Measurements from ENCODE around the gene CDCA7L.

GRCh38 chr7:21867816-21868575 is 77.7 kb downstream of the CDCA7L start:
- TF ChIP-seq, protein P1, sequence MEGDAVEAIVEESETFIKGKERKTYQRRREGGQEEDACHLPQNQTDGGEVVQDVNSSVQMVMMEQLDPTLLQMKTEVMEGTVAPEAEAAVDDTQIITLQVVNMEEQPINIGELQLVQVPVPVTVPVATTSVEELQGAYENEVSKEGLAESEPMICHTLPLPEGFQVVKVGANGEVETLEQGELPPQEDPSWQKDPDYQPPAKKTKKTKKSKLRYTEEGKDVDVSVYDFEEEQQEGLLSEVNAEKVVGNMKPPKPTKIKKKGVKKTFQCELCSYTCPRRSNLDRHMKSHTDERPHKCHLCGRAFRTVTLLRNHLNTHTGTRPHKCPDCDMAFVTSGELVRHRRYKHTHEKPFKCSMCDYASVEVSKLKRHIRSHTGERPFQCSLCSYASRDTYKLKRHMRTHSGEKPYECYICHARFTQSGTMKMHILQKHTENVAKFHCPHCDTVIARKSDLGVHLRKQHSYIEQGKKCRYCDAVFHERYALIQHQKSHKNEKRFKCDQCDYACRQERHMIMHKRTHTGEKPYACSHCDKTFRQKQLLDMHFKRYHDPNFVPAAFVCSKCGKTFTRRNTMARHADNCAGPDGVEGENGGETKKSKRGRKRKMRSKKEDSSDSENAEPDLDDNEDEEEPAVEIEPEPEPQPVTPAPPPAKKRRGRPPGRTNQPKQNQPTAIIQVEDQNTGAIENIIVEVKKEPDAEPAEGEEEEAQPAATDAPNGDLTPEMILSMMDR (conservative IDR thresholded peaks at IDR 0.05; ENCODE audit: low read depth, low read length), result no peak
- no peak for TF ChIP-seq EZH2 (IDR thresholded peaks at IDR 0.05; ENCODE audit: low read length, unreplicated experiment)

Data from PC-3 (cell line).